GM18520 (cell line): ENCODE data around the gene TAF11L6.
"Not testable (repeated sequence)": the region's sequence is repeated elsewhere in the genome, so short reads cannot be mapped to it uniquely, and the experiment has no call there.

ENCODE experiments used
- ATAC-seq: cut with Tn5 transposase; IDR thresholded peaks from one replicate; pipeline ENCODE4 v1.9.1; 2021; ENCODE audit not compliant: unreplicated experiment

TAF11L6 gene

DNA sequence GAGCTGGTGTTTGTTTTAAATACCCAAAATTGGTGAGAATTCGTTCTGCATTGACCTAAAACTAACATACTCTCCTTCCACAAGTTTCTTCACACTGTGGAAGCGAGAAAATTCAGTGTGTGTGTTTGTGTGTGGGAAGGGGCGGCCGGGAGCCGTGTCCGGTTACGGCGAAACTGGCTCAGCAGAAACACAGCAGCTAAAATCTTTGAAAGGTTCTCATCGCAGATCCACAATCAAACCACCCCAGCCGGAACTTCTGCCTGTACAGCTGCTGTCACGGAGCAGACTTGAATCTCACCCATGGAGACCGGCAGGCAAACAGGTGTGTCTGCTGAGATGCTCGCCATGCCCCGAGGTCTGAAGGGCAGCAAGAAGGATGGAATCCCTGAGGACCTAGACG, at the start of gene TAF11L6:
TAF11L6 (plus strand) TSS at position 301 of the 400 bp plus-strand sequence.
- ATAC-seq: not testable (repeated sequence)

DNA sequence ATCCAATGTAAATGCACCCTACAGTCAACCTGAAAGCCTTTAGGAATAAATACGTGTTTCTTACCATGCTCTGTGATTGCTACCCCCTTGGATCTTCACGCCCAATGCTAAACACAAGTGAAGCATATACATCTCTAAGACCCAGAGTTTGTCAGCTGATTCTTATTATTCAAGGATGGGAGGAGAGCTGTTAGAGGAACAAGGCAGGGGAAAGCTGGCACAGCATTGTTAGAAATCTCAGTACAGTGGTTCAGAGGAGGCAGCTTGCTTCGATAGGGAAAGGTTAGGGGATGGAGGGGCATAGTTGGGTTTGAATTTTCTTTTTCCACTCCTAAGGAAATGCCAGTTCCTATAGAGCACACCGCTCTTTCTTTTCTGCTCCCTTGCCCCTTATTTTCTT, 47.1 kb upstream of the TAF11L6 start:
- no peak for ATAC-seq

DNA sequence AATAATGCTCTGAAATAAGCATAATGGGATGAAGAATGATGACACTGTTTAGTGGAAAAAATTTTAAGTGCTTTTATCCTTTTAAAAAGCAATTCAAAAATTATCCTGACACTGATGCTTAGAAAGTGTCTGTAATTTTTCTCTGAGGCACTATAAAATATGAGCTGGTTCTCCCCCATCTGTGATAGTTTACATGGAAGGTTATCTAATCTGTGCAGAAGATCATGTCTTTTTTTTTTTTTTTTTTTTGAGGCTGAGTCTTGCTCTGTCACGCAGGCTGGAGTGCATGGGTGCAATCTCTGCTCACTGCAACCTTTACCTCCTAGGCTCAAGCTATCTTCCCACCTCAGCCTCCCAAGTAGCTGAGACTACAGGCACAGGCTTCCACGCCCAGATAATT, 45.7 kb upstream of the TAF11L6 start:
- ATAC-seq: no peak

DNA sequence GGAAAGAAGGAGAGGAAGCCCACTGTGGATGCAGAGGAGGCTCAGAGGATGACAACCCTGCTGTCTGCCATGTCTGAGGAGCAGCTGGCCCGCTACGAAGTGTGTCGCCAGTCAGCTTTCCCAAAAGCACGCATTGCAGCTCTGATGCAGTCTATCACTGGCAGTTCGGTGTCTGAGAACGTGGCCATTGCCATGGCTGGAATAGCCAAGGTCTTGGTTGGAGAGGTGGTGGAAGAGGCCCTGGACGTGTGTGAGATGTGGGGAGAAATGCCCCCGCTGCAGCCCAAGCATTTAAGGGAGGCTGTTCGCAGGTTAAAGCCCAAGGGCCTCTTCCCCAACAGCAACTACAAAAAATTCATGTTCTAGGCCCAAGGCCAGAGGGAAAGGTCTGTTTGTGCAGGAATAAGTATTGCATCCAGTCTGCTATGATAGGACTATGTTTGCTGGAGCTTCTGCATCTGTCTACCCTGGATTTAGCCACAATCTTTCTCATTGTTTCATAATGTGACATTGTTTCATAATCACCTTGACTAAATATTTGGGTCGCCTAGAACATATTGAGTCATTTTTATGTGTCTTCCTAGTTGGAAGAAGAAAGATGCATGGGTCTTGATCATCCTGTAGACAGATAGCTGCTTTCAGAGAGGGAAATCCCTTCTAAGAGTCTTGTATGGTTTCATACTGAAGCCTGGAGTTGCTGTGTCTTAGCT, 41.9 kb upstream of the TAF11L6 start:
- ATAC-seq: not testable (repeated sequence)

DNA sequence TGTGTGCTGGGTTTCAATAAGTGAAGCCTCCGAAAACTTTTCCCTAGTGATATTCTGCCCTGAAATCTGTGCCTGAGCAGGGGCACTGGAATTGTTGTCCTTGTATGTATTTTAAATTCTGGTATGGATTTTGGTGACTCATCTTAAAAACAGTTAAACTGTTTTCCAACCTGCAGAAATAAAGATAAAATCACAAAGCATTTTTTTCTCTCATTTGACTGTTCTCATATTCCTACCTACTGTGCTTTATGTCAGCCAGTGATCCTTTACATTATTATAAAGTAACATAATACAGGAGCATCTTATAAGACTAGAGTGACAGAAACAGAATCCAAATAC, 41.3 kb upstream of the TAF11L6 start:
- no peak for ATAC-seq

DNA sequence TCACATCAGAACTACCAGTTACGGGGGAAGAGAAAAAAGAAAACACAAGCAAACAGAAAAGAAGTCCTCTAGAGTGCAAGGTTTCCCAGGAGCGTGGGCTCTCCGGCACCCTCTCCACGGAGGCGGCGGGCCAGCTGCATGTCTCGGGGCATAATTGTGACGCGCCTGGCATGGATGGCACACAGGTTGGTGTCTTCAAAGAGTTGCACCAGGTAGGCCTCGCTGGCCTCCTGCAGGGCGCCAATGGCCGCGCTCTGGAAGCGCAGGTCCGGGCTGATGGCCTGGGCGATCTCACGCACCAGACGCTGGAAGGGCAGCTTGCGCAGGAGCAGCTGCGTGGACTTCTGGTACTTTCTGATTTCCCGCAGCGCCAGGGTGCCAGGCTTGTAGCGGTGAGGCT, 37.2 kb upstream of the TAF11L6 start:
- not testable (repeated sequence) for ATAC-seq

DNA sequence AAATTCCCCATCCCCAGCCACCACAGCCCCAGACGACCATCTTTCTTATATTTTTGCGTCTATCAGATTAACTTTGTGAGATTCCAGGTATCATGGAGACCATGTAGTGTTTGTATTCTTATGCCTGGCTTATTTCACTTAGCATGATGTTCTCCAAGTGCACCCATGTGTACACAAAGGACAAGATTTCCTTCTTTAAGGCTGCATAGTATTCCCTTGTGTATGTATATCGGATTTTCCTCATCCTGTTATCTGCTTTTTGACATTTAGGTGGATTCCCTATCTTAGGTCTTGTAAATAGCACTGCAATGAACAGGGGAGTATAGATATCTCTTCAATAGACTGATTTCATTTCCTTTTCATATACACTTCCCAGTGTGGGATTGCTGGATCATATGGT, 35.7 kb upstream of the TAF11L6 start:
- ATAC-seq: no peak

DNA sequence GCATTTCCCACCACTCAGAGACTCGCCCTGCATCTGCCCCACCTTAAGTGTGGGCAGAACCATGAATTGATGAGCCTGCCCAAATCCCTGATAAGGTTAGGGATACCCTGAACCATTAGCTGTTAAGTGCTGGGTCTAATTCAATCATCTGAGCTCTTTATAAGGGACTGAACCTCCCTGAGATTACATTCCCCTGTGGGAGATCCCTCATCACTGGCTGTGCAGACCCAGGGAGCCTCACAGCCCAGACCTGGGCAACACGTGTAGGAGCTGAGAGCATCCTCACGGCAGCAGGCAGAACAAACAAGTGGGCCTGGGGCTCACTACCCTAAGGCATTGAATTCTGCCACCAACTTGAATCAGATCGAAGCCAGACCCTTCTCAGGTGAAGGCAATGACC, 31.0 kb upstream of the TAF11L6 start:
- no peak for ATAC-seq

DNA sequence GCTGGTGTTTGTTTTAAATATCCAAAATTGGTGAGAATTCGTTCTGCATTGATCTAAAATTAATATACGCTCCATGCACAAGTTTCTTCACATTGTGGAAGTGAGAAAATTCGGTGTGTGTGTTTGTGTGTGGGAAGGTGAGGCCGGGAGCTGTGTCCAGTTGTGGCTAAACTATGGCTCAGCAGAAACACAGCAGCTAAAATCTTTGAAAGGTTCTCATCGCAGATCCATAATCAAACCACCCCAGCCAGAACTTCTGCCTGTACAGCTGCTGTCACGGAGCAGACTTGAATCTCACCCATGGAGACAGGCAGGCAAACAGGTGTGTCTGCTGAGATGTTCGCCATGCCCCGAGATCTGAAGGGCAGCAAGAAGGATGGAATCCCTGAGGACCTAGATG, 30.5 kb upstream of the TAF11L6 start, which contains the start of gene TAF11L2:
TAF11L2 (plus strand) TSS at position 301 of the 400 bp plus-strand sequence.
- ATAC-seq: not testable (repeated sequence)

DNA sequence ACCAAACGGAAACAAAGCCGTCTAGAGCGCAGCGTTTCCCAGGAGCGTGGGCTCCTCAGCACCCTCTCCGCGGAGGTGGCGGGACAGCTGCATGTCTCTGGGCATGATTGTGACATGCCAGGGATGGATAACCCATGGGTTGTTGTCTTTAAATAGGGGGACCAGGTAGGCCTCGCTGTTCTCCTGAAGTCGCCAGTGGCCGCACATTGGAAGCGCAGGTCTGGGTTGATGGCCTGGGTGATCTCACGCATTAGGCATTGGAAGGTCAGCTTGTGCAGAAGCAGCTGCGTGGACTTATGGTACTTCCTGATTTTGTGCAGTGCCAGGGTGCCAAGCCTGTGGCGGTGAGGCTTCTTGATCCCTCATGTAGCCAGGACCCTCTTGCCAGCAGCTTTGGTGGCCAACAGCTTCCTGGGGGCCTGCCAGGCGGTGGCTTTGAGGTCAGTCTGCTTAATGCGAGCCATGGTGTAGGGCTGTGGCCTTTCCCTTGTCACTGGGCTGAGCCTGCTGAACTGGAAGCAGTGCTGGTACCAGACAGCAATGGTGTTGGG, 16.6 kb upstream of the TAF11L6 start:
- no peak for ATAC-seq

DNA sequence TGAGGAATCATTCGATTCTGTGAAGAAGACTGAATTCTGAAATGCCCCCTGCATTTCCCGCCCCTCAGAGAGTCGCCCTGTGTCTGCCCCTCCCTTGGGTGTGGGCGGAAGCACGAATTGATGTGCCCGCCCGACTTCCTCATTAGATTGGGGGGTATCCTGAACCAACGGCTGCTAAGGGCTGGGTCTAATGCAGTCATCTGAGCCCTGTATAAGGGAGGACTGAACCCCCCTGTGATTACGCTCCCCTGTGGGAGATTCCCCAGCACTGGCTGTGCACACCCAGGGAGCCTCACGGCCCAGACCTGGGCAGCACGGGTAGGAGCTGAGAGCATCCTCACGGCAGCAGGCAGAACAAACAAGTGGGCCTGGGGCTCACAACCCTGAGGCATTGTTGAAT, 10.9 kb upstream of the TAF11L6 start:
- ATAC-seq: not testable (repeated sequence)

DNA sequence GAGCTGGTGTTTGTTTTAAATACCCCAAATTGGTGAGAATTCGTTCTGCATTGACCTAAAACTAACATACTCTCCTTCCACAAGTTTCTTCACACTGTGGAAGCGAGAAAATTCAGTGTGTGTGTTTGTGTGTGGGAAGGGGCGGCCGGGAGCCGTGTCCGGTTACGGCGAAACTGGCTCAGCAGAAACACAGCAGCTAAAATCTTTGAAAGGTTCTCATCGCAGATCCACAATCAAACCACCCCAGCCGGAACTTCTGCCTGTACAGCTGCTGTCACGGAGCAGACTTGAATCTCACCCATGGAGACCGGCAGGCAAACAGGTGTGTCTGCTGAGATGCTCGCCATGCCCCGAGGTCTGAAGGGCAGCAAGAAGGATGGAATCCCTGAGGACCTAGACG, 10.4 kb upstream of the TAF11L6 start, which contains the start of gene TAF11L3:
TAF11L3 (plus strand) TSS at position 301 of the 400 bp plus-strand sequence.
- not testable (repeated sequence) for ATAC-seq

DNA sequence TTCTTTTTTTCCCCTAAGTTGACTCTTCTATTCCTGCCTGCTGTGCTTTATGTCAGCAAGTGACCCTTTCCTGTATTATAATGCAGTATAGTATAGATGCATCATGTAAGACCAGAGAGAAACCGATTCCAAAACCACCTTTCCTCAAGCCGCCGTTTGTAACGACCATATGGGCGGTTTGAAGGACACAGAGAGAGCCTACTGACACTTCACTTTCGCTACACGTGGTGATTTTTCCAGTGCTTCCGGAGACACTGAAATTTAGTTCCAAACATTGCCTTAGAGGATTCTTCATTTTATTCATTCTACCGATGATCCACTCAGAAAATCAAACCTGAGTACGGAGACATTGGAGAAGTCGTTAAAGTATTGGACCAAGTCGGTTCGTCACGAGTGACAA, 9.0 kb upstream of the TAF11L6 start:
- ATAC-seq: not testable (repeated sequence)

DNA sequence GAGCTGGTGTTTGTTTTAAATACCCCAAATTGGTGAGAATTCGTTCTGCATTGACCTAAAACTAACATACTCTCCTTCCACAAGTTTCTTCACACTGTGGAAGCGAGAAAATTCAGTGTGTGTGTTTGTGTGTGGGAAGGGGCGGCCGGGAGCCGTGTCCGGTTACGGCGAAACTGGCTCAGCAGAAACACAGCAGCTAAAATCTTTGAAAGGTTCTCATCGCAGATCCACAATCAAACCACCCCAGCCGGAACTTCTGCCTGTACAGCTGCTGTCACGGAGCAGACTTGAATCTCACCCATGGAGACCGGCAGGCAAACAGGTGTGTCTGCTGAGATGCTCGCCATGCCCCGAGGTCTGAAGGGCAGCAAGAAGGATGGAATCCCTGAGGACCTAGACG, 7.0 kb upstream of the TAF11L6 start, which contains the start of gene TAF11L4:
TAF11L4 (plus strand) TSS at position 301 of the 400 bp plus-strand sequence.
- ATAC-seq: not testable (repeated sequence)

DNA sequence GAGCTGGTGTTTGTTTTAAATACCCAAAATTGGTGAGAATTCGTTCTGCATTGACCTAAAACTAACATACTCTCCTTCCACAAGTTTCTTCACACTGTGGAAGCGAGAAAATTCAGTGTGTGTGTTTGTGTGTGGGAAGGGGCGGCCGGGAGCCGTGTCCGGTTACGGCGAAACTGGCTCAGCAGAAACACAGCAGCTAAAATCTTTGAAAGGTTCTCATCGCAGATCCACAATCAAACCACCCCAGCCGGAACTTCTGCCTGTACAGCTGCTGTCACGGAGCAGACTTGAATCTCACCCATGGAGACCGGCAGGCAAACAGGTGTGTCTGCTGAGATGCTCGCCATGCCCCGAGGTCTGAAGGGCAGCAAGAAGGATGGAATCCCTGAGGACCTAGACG, 3.5 kb upstream of the TAF11L6 start, which contains the start of gene TAF11L5:
TAF11L5 (plus strand) TSS at position 301 of the 400 bp plus-strand sequence.
- not testable (repeated sequence) for ATAC-seq

DNA sequence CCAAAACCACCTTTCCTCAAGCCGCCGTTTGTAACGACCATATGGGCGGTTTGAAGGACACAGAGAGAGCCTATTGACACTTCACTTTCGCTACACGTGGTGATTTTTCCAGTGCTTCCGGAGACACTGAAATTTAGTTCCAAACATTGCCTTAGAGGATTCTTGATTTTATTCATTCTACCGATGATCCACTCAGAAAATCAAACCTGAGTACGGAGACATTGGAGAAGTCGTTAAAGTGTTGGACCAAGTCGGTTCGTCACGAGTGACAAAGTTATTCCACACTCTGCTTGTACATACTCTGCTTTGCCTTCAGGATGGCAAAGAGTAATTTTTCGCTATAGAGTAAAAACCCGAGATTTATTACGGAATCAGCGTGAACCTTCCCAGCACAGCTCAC, 2.0 kb upstream of the TAF11L6 start:
- not testable (repeated sequence) for ATAC-seq
